B cell (primary cell): ENCODE data around the gene MESP2.

ENCODE experiments used
- CTCF ChIP-seq: fragments of 200-600 bp; IDR thresholded peaks from one replicate; pipeline ENCODE4 v1.8.0; 2022; ENCODE audit warnings: antibody characterized with exemption, mild to moderate bottlenecking
- EZH2 ChIP-seq: IDR thresholded peaks from 2 replicates; pipeline ENCODE4 v1.6.1; 2012; ENCODE audit warnings: borderline replicate concordance, low read depth, mild to moderate bottlenecking, moderate library complexity, low read length; ENCODE audit not compliant: insufficient read depth, poor library complexity, severe bottlenecking

GRCh38 chr15:89806210-89806558, 30.1 kb downstream of the MESP2 start:
- TF ChIP-seq CTCF, result no peak
- TF ChIP-seq EZH2, result no peak
